Breast epithelium (tissue), 4 donors: Measurements from ENCODE around the gene RC3H1. TPM values are rescaled to one million over a fixed set of nuclear protein-coding genes. Genes with fewer than 3 reads are reported as not detected.
"Not testable (repeated sequence)": the region's sequence is repeated elsewhere in the genome, so short reads cannot be mapped to it uniquely, and the experiment has no call there.

ENCODE experiments used
- DNase-seq, 2 donors: peaks; one replicate each; pipeline ENCODE4 v3.0.0-alpha.2; 2019; ENCODE audit warnings: low spot score in 2 of 2
- H3K27ac ChIP-seq, 2 donors: fragments of 200-600 bp; sonication (generic) in 1 of 2; one replicate each; pipeline ENCODE4 v1.5.1; 2016 to 2019; ENCODE audit warnings: mild to moderate bottlenecking in 1 of 2
- H3K27me3 ChIP-seq, 2 donors: fragments of 200-600 bp; sonication (generic) in 1 of 2; one replicate each; pipeline versions ENCODE4 v1.5.1 to v1.6.0; 2017 to 2019; ENCODE audit warnings: control low read depth in 1 of 2, mild to moderate bottlenecking in 1 of 2
- H3K36me3 ChIP-seq: fragments of 200-600 bp; one replicate; pipeline ENCODE4 v1.5.1; 2019
- H3K4me1 ChIP-seq, 2 donors: fragments of 200-600 bp; sonication (generic); one replicate each; pipeline ENCODE4 v1.5.1; 2016 to 2019; ENCODE audit warnings: control low read depth in 1 of 2
- H3K4me3 ChIP-seq, 3 donors: fragments of 200-600 bp; sonication (generic); 1 replicate in 2 of 3; 2 replicates in 1 of 3; pipeline ENCODE4 v1.5.1; 2016 to 2019; ENCODE audit warnings: mild to moderate bottlenecking in 3 of 3, moderate library complexity in 2 of 3
- H3K9me3 ChIP-seq, 2 donors: fragments of 200-600 bp; sonication (generic) in 1 of 2; one replicate each; pipeline ENCODE4 v1.5.1; 2016 to 2019; ENCODE audit warnings: control low read depth in 1 of 2
- CTCF ChIP-seq, 3 donors: fragments of 450-650 bp; IDR thresholded peaks; one replicate each; pipeline ENCODE4 v1.5.1; 2016 to 2017; ENCODE audit warnings: antibody characterized with exemption in 3 of 3, mild to moderate bottlenecking in 3 of 3, moderate library complexity in 3 of 3
- POLR2A ChIP-seq: fragments of 450-650 bp; IDR thresholded peaks from one replicate; pipeline ENCODE4 v1.6.1; 2016; ENCODE audit warnings: antibody characterized with exemption, mild to moderate bottlenecking, moderate library complexity
- POLR2AphosphoS5 ChIP-seq, 3 donors: sonication (generic); formaldehyde crosslinking; IDR thresholded peaks; one replicate each; pipeline ENCODE4 v1.6.1; 2017; ENCODE audit warnings: antibody characterized with exemption in 3 of 3
- intact Hi-C: fragments of 100-400 bp; cut with DNase I; formaldehyde crosslinking; loops from one replicate; pipeline ENCODE4 v1.15.1; 2023; ENCODE audit warnings: low total_unique reads
- total RNA-seq, 3 donors: library from RNA; depleted of rRNA; stranded (reverse); fragments of >200 nt; gene quantifications; one replicate each; pipeline ENCODE4 v1.1.0, GENCODE V29; 2016

RC3H1 gene
- total RNA-seq: 10 to 100 TPM; 30.2 to 40.8 (median 33.1) TPM

- Histone ChIP-seq H3K9me3 (no peaks in the 10 kb centered on the region), H3K27ac (peak within 1 kb of the TSS; percentile 97 to 98), H3K36me3 (no peaks in the 10 kb centered on the region), H3K27me3 (no peaks in the 10 kb centered on the region), H3K4me1 (peaks cover 6 to 8% of the 10 kb centered on the region in 2 donors), H3K4me3 (peak within 1 kb of the TSS; percentile 73 to 97 (median 92))
- peak; percentile 86 to 95 for DNase-seq
- intact Hi-C loops: no loop called here
- TF ChIP-seq POLR2A: peak; percentile 89
- peak; percentile 82 to 97 (median 95) for TF ChIP-seq POLR2AphosphoS5 (IDR thresholded peaks at IDR 0.05)
- no peak for TF ChIP-seq CTCF (IDR thresholded peaks at IDR 0.05)
Observed at GRCh38 chr1:174022080-174022975, at the start of gene RC3H1. TSS of gene RC3H1 (minus strand) at chr1:174022357. CDS start at chr1:173992985, 29,372 bp downstream.

- DNase-seq: no peak
- no peaks in the 10 kb centered on the region for H3K36me3 ChIP-seq
- intact Hi-C loops: loop anchor here (5.0 kb wide), 1 partner anchor 408 kb away; no protein-coding TSS in a partner anchor
- H3K4me3 ChIP-seq: no peak overlapping the region
- H3K4me1 ChIP-seq: no peaks in the 10 kb centered on the region
- H3K27me3 ChIP-seq: no peaks in the 10 kb centered on the region
- no peaks in the 10 kb centered on the region for H3K9me3 ChIP-seq
- TF ChIP-seq POLR2A (no peak), POLR2AphosphoS5 (IDR thresholded peaks at IDR 0.05) (no peak), CTCF (IDR thresholded peaks at IDR 0.05) (no peak)
- no peak overlapping the region for H3K27ac ChIP-seq
Observed at GRCh38 chr1:174070614-174071013, 48.5 kb upstream of the RC3H1 start.

- H3K4me1 ChIP-seq: no peaks in the 10 kb centered on the region
- H3K4me3 ChIP-seq: no peak overlapping the region
- no peaks in the 10 kb centered on the region for H3K9me3 ChIP-seq
- intact Hi-C loops: no loop called here
- TF ChIP-seq POLR2AphosphoS5 (IDR thresholded peaks at IDR 0.05) (no peak), POLR2A (no peak), CTCF (IDR thresholded peaks at IDR 0.05) (no peak)
- DNase-seq: no peak
- H3K27ac ChIP-seq: no peak overlapping the region
- H3K36me3 ChIP-seq: no peaks in the 10 kb centered on the region
- no peaks in the 10 kb centered on the region for H3K27me3 ChIP-seq
Observed at GRCh38 chr1:174068000-174068399, 45.8 kb upstream of the RC3H1 start.

GRCh38 chr1:174060090-174060489, 37.9 kb upstream of the RC3H1 start:
- no peaks in the 10 kb centered on the region for H3K9me3 ChIP-seq
- intact Hi-C loops: no loop called here
- no peak overlapping the region for H3K27ac ChIP-seq
- H3K4me3 ChIP-seq: no peak overlapping the region
- DNase-seq: no peak
- no peaks in the 10 kb centered on the region for H3K27me3 ChIP-seq
- TF ChIP-seq POLR2AphosphoS5 (IDR thresholded peaks at IDR 0.05) (no peak), POLR2A (no peak), CTCF (IDR thresholded peaks at IDR 0.05) (no peak)
- no peaks in the 10 kb centered on the region for H3K36me3 ChIP-seq
- no peaks in the 10 kb centered on the region for H3K4me1 ChIP-seq

- TF ChIP-seq POLR2AphosphoS5 (IDR thresholded peaks at IDR 0.05) (no peak), POLR2A (no peak), CTCF (IDR thresholded peaks at IDR 0.05) (no peak)
- intact Hi-C loops: no loop called here
- no peaks in the 10 kb centered on the region for H3K27me3 ChIP-seq
- H3K4me1 ChIP-seq: no peaks in the 10 kb centered on the region
- no peaks in the 10 kb centered on the region for H3K36me3 ChIP-seq
- H3K9me3 ChIP-seq: no peaks in the 10 kb centered on the region
- no peak overlapping the region for H3K4me3 ChIP-seq
- H3K27ac ChIP-seq: no peak overlapping the region
- DNase-seq: no peak
Observed at GRCh38 chr1:174058624-174059023, 36.5 kb upstream of the RC3H1 start.

GRCh38 chr1:174056609-174057008, 34.5 kb upstream of the RC3H1 start:
- H3K9me3 ChIP-seq, H3K36me3 ChIP-seq, H3K4me3 ChIP-seq, H3K4me1 ChIP-seq, intact Hi-C loops, DNase-seq, H3K27ac ChIP-seq, H3K27me3 ChIP-seq: not testable (repeated sequence)

GRCh38 chr1:174055797-174056196, 33.6 kb upstream of the RC3H1 start:
- H3K36me3 ChIP-seq, H3K27me3 ChIP-seq, intact Hi-C loops, H3K27ac ChIP-seq, DNase-seq, H3K9me3 ChIP-seq, H3K4me1 ChIP-seq, H3K4me3 ChIP-seq: not testable (repeated sequence)
